ENCODE data around the gene ADH4. TPM values are rescaled to one million over a fixed set of nuclear protein-coding genes. Genes with fewer than 3 reads are reported as not detected.

Gene ADH4
- total RNA-seq, 1 experiment from 2014 or later = 0.11 TPM

DNA sequence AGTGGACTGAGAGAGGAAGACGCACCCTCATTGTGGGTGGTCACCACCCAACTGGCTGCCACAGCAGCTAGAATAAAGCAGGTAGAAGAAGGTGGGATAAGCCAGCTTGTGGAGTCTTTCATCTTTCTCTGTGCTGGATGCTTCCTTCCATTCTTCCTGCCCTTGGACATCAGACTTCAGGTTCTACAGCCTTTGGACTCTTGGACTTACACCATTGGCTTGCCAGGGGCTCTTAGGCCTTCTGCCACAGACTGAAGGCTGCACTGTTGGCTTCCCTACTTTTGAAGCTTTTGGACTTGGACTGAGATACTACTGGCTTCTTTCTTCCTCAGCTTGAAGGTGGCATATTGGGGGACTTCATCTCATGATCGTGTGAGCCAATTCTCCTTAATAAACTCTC lies 41.5 kb upstream of the ADH4 start:
- ATAC-seq = no peak
- TF ChIP-seq, protein P1, sequence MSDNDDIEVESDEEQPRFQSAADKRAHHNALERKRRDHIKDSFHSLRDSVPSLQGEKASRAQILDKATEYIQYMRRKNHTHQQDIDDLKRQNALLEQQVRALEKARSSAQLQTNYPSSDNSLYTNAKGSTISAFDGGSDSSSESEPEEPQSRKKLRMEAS (CRISPR knock-in tag; IDR thresholded peaks at IDR 0.05) = no peak
- TF ChIP-seq NFATC4 (CRISPR knock-in tag; IDR thresholded peaks at IDR 0.05) (no peak), MXD4 (CRISPR knock-in tag; IDR thresholded peaks at IDR 0.05; ENCODE audit: borderline replicate concordance) (no peak), FOXK1 (CRISPR knock-in tag; IDR thresholded peaks at IDR 0.05) (no peak), OVOL2 (CRISPR knock-in tag; IDR thresholded peaks at IDR 0.05; ENCODE audit: borderline replicate concordance) (no peak), CBFB (CRISPR knock-in tag; IDR thresholded peaks at IDR 0.05; ENCODE audit: low read depth) (no peak), JUN (CRISPR knock-in tag; IDR thresholded peaks at IDR 0.05) (no peak), CREM (CRISPR knock-in tag; IDR thresholded peaks at IDR 0.05) (no peak), ZNF317 (CRISPR knock-in tag; IDR thresholded peaks at IDR 0.05; ENCODE audit: borderline replicate concordance, low read depth) (no peak), GRHL2 (CRISPR knock-in tag; IDR thresholded peaks at IDR 0.05; ENCODE audit: insufficient replicate concordance, severe bottlenecking) (no peak), TEAD1 (CRISPR knock-in tag; IDR thresholded peaks at IDR 0.05) (no peak), ZNF263 (CRISPR knock-in tag; IDR thresholded peaks at IDR 0.05; ENCODE audit: low read depth) (no peak)
- TF ChIP-seq, protein P2, sequence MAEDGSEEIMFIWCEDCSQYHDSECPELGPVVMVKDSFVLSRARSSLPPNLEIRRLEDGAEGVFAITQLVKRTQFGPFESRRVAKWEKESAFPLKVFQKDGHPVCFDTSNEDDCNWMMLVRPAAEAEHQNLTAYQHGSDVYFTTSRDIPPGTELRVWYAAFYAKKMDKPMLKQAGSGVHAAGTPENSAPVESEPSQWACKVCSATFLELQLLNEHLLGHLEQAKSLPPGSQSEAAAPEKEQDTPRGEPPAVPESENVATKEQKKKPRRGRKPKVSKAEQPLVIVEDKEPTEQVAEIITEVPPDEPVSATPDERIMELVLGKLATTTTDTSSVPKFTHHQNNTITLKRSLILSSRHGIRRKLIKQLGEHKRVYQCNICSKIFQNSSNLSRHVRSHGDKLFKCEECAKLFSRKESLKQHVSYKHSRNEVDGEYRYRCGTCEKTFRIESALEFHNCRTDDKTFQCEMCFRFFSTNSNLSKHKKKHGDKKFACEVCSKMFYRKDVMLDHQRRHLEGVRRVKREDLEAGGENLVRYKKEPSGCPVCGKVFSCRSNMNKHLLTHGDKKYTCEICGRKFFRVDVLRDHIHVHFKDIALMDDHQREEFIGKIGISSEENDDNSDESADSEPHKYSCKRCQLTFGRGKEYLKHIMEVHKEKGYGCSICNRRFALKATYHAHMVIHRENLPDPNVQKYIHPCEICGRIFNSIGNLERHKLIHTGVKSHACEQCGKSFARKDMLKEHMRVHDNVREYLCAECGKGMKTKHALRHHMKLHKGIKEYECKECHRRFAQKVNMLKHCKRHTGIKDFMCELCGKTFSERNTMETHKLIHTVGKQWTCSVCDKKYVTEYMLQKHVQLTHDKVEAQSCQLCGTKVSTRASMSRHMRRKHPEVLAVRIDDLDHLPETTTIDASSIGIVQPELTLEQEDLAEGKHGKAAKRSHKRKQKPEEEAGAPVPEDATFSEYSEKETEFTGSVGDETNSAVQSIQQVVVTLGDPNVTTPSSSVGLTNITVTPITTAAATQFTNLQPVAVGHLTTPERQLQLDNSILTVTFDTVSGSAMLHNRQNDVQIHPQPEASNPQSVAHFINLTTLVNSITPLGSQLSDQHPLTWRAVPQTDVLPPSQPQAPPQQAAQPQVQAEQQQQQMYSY (CRISPR knock-in tag; IDR thresholded peaks at IDR 0.05) = no peak
- TF ChIP-seq, protein P3, sequence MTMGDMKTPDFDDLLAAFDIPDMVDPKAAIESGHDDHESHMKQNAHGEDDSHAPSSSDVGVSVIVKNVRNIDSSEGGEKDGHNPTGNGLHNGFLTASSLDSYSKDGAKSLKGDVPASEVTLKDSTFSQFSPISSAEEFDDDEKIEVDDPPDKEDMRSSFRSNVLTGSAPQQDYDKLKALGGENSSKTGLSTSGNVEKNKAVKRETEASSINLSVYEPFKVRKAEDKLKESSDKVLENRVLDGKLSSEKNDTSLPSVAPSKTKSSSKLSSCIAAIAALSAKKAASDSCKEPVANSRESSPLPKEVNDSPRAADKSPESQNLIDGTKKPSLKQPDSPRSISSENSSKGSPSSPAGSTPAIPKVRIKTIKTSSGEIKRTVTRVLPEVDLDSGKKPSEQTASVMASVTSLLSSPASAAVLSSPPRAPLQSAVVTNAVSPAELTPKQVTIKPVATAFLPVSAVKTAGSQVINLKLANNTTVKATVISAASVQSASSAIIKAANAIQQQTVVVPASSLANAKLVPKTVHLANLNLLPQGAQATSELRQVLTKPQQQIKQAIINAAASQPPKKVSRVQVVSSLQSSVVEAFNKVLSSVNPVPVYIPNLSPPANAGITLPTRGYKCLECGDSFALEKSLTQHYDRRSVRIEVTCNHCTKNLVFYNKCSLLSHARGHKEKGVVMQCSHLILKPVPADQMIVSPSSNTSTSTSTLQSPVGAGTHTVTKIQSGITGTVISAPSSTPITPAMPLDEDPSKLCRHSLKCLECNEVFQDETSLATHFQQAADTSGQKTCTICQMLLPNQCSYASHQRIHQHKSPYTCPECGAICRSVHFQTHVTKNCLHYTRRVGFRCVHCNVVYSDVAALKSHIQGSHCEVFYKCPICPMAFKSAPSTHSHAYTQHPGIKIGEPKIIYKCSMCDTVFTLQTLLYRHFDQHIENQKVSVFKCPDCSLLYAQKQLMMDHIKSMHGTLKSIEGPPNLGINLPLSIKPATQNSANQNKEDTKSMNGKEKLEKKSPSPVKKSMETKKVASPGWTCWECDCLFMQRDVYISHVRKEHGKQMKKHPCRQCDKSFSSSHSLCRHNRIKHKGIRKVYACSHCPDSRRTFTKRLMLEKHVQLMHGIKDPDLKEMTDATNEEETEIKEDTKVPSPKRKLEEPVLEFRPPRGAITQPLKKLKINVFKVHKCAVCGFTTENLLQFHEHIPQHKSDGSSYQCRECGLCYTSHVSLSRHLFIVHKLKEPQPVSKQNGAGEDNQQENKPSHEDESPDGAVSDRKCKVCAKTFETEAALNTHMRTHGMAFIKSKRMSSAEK (CRISPR knock-in tag; IDR thresholded peaks at IDR 0.05; ENCODE audit: borderline replicate concordance) = no peak
- TF ChIP-seq, protein P4, sequence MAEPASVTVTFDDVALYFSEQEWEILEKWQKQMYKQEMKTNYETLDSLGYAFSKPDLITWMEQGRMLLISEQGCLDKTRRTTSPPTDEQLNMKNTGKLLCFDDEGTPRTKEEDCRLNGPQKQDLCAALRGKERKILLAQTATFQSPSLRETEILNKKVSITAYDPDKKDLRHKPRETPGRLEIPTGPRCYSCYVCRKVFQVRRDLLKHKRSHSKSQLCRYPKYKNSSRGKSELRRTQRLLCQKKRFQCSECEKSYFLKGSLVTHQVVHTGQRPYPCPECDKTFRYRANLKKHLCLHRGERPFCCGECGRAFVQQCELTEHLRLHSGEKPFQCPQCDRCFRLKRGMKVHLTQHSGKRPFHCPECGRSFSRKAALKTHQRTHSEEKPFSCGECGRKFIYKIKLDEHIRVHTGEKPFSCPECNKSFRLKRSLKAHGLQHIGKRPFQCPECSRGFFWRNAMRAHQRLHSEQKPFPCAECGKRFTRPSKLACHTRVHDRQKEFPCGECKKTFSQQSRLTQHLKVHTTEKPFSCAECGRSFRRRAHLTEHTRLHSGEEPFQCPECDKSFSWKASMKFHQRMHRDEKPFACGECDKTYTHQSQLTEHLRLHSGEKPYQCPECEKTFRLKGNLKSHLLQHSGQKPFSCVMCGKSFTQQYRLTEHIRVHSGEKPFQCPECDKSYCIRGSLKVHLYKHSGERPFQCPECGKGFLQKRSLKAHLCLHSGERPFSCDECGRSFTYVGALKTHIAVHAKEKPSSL (CRISPR knock-in tag; conservative IDR thresholded peaks at IDR 0.05) = no peak
- TF ChIP-seq, protein P5, sequence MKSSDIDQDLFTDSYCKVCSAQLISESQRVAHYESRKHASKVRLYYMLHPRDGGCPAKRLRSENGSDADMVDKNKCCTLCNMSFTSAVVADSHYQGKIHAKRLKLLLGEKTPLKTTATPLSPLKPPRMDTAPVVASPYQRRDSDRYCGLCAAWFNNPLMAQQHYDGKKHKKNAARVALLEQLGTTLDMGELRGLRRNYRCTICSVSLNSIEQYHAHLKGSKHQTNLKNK (CRISPR knock-in tag; IDR thresholded peaks at IDR 0.05) = no peak
- TF ChIP-seq, protein P6, sequence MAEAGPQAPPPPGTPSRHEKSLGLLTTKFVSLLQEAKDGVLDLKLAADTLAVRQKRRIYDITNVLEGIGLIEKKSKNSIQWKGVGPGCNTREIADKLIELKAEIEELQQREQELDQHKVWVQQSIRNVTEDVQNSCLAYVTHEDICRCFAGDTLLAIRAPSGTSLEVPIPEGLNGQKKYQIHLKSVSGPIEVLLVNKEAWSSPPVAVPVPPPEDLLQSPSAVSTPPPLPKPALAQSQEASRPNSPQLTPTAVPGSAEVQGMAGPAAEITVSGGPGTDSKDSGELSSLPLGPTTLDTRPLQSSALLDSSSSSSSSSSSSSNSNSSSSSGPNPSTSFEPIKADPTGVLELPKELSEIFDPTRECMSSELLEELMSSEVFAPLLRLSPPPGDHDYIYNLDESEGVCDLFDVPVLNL (CRISPR knock-in tag; IDR thresholded peaks at IDR 0.05; ENCODE audit: borderline replicate concordance, low read depth) = no peak
- TF ChIP-seq, protein P7, sequence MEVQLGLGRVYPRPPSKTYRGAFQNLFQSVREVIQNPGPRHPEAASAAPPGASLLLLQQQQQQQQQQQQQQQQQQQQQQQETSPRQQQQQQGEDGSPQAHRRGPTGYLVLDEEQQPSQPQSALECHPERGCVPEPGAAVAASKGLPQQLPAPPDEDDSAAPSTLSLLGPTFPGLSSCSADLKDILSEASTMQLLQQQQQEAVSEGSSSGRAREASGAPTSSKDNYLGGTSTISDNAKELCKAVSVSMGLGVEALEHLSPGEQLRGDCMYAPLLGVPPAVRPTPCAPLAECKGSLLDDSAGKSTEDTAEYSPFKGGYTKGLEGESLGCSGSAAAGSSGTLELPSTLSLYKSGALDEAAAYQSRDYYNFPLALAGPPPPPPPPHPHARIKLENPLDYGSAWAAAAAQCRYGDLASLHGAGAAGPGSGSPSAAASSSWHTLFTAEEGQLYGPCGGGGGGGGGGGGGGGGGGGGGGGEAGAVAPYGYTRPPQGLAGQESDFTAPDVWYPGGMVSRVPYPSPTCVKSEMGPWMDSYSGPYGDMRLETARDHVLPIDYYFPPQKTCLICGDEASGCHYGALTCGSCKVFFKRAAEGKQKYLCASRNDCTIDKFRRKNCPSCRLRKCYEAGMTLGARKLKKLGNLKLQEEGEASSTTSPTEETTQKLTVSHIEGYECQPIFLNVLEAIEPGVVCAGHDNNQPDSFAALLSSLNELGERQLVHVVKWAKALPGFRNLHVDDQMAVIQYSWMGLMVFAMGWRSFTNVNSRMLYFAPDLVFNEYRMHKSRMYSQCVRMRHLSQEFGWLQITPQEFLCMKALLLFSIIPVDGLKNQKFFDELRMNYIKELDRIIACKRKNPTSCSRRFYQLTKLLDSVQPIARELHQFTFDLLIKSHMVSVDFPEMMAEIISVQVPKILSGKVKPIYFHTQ (CRISPR knock-in tag; IDR thresholded peaks at IDR 0.05) = no peak
- TF ChIP-seq, protein P8, sequence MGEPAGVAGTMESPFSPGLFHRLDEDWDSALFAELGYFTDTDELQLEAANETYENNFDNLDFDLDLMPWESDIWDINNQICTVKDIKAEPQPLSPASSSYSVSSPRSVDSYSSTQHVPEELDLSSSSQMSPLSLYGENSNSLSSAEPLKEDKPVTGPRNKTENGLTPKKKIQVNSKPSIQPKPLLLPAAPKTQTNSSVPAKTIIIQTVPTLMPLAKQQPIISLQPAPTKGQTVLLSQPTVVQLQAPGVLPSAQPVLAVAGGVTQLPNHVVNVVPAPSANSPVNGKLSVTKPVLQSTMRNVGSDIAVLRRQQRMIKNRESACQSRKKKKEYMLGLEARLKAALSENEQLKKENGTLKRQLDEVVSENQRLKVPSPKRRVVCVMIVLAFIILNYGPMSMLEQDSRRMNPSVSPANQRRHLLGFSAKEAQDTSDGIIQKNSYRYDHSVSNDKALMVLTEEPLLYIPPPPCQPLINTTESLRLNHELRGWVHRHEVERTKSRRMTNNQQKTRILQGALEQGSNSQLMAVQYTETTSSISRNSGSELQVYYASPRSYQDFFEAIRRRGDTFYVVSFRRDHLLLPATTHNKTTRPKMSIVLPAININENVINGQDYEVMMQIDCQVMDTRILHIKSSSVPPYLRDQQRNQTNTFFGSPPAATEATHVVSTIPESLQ (CRISPR knock-in tag; IDR thresholded peaks at IDR 0.05) = no peak
- no peaks in the 10 kb centered on the region for H3K4me1 Mint-ChIP-seq
- no peaks in the 10 kb centered on the region; the same call in 1 of the 2 replicates for H3K27me3 Mint-ChIP-seq (ENCODE audit: low read depth)
- CTCF ChIA-PET = no interaction called here
- H3K9me3 Mint-ChIP-seq = peaks cover 74% of the 10 kb centered on the region
- H3K27ac Mint-ChIP-seq = no peak overlapping the region
- no peak overlapping the region for H3K4me3 Mint-ChIP-seq
- DNase-seq (ENCODE audit: low spot score) = no peak
- POLR2A ChIA-PET = no interaction called here
- H3K36me3 Mint-ChIP-seq = peaks cover 58% of the 10 kb centered on the region
